Measurements from ENCODE around the gene LGALS7B. TPM values are rescaled to one million over a fixed set of nuclear protein-coding genes. Genes with fewer than 3 reads are reported as not detected.

The LGALS7B gene
- total RNA-seq = 1 to 10 TPM in 1 of 2 donors, not detected in 1; 1.8 TPM

GRCh38 chr19:38788478-38789243 lies at the start of gene LGALS7B:
Gene LGALS7B, plus strand, starts transcription at chr19:38789200. Its CDS starts 27 bp downstream, at chr19:38789227.
- DNase-seq (ENCODE audit: low spot score) = no peak
- TF ChIP-seq, protein P1, sequence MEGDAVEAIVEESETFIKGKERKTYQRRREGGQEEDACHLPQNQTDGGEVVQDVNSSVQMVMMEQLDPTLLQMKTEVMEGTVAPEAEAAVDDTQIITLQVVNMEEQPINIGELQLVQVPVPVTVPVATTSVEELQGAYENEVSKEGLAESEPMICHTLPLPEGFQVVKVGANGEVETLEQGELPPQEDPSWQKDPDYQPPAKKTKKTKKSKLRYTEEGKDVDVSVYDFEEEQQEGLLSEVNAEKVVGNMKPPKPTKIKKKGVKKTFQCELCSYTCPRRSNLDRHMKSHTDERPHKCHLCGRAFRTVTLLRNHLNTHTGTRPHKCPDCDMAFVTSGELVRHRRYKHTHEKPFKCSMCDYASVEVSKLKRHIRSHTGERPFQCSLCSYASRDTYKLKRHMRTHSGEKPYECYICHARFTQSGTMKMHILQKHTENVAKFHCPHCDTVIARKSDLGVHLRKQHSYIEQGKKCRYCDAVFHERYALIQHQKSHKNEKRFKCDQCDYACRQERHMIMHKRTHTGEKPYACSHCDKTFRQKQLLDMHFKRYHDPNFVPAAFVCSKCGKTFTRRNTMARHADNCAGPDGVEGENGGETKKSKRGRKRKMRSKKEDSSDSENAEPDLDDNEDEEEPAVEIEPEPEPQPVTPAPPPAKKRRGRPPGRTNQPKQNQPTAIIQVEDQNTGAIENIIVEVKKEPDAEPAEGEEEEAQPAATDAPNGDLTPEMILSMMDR (IDR thresholded peaks at IDR 0.05) = no peak
- Histone ChIP-seq H3K36me3 (no peaks in the 10 kb centered on the region), H3K4me1 (no peaks in the 10 kb centered on the region), H3K27me3 (no peaks in the 10 kb centered on the region), H3K4me3 (no peak within 1 kb of the TSS), H3K9me3 (no peaks in the 10 kb centered on the region), H3K27ac (no peak within 1 kb of the TSS)

DNA sequence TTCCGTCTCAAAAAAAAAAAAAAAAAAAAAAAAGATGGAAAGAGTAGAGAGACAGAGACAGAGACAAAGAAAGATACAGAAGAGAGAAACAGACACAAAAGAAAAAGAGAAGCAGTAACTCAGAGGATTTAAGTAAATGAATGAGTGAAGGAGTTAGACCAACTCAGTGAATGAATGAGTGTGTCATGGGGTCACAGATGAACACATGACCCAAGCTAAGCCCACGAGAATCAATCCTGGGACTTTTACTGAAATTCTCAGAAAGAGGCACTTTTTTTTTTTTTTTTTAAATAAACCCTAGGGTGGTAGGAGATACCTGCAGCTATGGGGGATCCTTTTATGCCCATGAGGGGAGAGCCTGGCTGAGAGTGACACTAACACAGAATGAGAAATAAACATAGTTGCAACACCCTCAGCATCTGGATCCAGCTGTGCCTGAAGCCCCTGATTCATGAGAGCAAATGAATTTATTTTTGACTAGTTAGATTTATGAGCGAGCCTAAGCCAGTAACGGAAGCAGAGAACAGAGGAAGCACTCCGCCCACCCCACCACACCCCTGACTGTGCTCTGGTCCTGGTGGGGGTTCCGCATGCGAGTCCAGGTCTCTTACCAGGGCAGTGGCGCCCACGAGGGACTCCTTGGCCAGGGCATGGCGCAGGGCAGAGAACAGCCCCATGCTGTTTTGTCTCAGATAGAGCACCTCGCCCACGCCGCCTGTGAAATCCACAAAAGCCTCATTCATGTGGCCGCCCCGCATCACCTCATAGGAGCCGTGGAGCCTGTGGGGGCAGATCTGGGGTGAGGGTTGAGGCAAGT lies 49.4 kb upstream of the LGALS7B start:
- TF ChIP-seq, protein P1 (IDR thresholded peaks at IDR 0.05) = no peak
- H3K27ac ChIP-seq = no peak overlapping the region
- no peak overlapping the region for H3K4me3 ChIP-seq
- H3K36me3 ChIP-seq = no peaks in the 10 kb centered on the region
- H3K27me3 ChIP-seq = no peaks in the 10 kb centered on the region
- no peaks in the 10 kb centered on the region for H3K9me3 ChIP-seq
- no peak for DNase-seq (ENCODE audit: low spot score)
- peaks cover 0 to 17% of the 10 kb centered on the region in 2 donors for H3K4me1 ChIP-seq

- no peak for DNase-seq (ENCODE audit: low spot score)
- H3K4me3 ChIP-seq = no peak overlapping the region
- no peaks in the 10 kb centered on the region for H3K36me3 ChIP-seq
- TF ChIP-seq, protein P1 (IDR thresholded peaks at IDR 0.05) = no peak
- H3K4me1 ChIP-seq = peaks cover 0 to 11% of the 10 kb centered on the region in 2 donors
- H3K27me3 ChIP-seq = no peaks in the 10 kb centered on the region
- H3K9me3 ChIP-seq = no peaks in the 10 kb centered on the region
- H3K27ac ChIP-seq = no peak overlapping the region
Observed at GRCh38 chr19:38740257-38740592, 48.8 kb upstream of the LGALS7B start.

GRCh38 chr19:38740932-38741331 lies 48.1 kb upstream of the LGALS7B start:
- TF ChIP-seq, protein P1 (IDR thresholded peaks at IDR 0.05) = no peak
- H3K27me3 ChIP-seq = no peaks in the 10 kb centered on the region
- H3K4me1 ChIP-seq = peaks cover 0 to 9% of the 10 kb centered on the region in 2 donors
- DNase-seq (ENCODE audit: low spot score) = no peak
- no peak overlapping the region for H3K4me3 ChIP-seq
- H3K27ac ChIP-seq = no peak overlapping the region
- no peaks in the 10 kb centered on the region for H3K9me3 ChIP-seq
- H3K36me3 ChIP-seq = no peaks in the 10 kb centered on the region

- Histone ChIP-seq H3K36me3 (no peaks in the 10 kb centered on the region), H3K9me3 (no peaks in the 10 kb centered on the region), H3K4me3 (no peak overlapping the region), H3K27ac (no peak overlapping the region), H3K4me1 (peaks cover 0 to 2% of the 10 kb centered on the region in 2 donors), H3K27me3 (no peaks in the 10 kb centered on the region)
- TF ChIP-seq, protein P1 (IDR thresholded peaks at IDR 0.05) = no peak
- no peak for DNase-seq (ENCODE audit: low spot score)
Observed at GRCh38 chr19:38741670-38742069, 47.3 kb upstream of the LGALS7B start.
